Activated CD4-positive, alpha-beta T cell treated with anti-CD3 and anti-CD28 coated beads, Interleukin-2, amount 10 ng/mL, durations not matched to agents 7 days and 5 days (primary cell): Measurements from ENCODE around the gene VPS8. TPM values are rescaled to one million over a fixed set of nuclear protein-coding genes. Genes with fewer than 3 reads are reported as not detected.

Experiments used
- CTCF ChIA-PET: fragments of 350-600 bp; sonication (Branson Sonifier 250); formaldehyde crosslinking; loops from one replicate; lab custom pipeline; 2021; ENCODE audit warnings: antibody characterized with exemption; lab: Charles Lee
- POLR2A ChIA-PET: fragments of 350-600 bp; sonication (Branson Sonifier 250); formaldehyde crosslinking; loops from one replicate; lab custom pipeline; 2021; ENCODE audit warnings: antibody characterized with exemption; lab: Charles Lee
- DNase-seq: peaks from one replicate; pipeline ENCODE4 v3.0.0-alpha.2; 2020
- H3K27ac Mint-ChIP-seq: one replicate; pipeline ENCODE4 v1.8.0; 2021; ENCODE audit warnings: mild to moderate bottlenecking, moderate library complexity, mixed read lengths
- H3K27me3 Mint-ChIP-seq: one replicate; pipeline ENCODE4 v1.8.0; 2021; ENCODE audit warnings: mixed read lengths
- H3K36me3 Mint-ChIP-seq: one replicate; pipeline ENCODE4 v1.8.0; 2021; ENCODE audit warnings: low read depth, mixed read lengths
- H3K4me1 Mint-ChIP-seq: one replicate; pipeline ENCODE4 v1.8.0; 2021; ENCODE audit warnings: mixed read lengths
- H3K4me3 Mint-ChIP-seq: one replicate; pipeline ENCODE4 v1.8.0; 2021; ENCODE audit warnings: mild to moderate bottlenecking, moderate library complexity, mixed read lengths
- H3K9me3 Mint-ChIP-seq: one replicate; pipeline ENCODE4 v1.8.0; 2021; ENCODE audit warnings: mixed read lengths
- total RNA-seq, 2 experiments: library from RNA; stranded (reverse); gene quantifications; one replicate each; pipeline ENCODE4 v1.2.3, GENCODE V29; 2021

Gene VPS8
- total RNA-seq, 2 experiments from 2014 or later, result 63.0 to 69.3 TPM

- ChIA-PET CTCF (interaction anchor here (1.0 to 1.5 kb wide), 2 partner anchors 11 to 14 kb away, joined by 3 to 4 read pairs; partner anchors contain the start of gene VPS8), POLR2A (no interaction called here)
- Mint-ChIP-seq H3K4me3 (no peak overlapping the region), H3K27me3 (no peaks in the 10 kb centered on the region), H3K36me3 (peaks cover 26% of the 10 kb centered on the region), H3K27ac (no peak overlapping the region), H3K4me1 (peaks cover 6% of the 10 kb centered on the region), H3K9me3 (no peaks in the 10 kb centered on the region)
- no peak for DNase-seq
These were observed 10.1 kb downstream of the VPS8 start for GRCh38 chr3:184822081-184822480.

- Mint-ChIP-seq H3K4me3 (no peak overlapping the region), H3K27ac (no peak overlapping the region), H3K36me3 (peaks cover 24% of the 10 kb centered on the region), H3K9me3 (no peaks in the 10 kb centered on the region), H3K27me3 (no peaks in the 10 kb centered on the region), H3K4me1 (peaks cover 3% of the 10 kb centered on the region)
- no peak for DNase-seq
- ChIA-PET CTCF (interaction anchor here (0.6 to 1.8 kb wide), 5 partner anchors 8 to 249 kb away, joined by 3 to 5 read pairs (median 3); partner anchors contain the start of gene VPS8), POLR2A (no interaction called here)
These were observed 10.7 kb downstream of the VPS8 start for GRCh38 chr3:184822654-184823053.

GRCh38 chr3:184823990-184824389 lies 12.0 kb downstream of the VPS8 start:
- DNase-seq, result no peak
- Mint-ChIP-seq H3K4me3 (no peak overlapping the region), H3K4me1 (no peaks in the 10 kb centered on the region), H3K9me3 (no peaks in the 10 kb centered on the region), H3K36me3 (peaks cover 26% of the 10 kb centered on the region), H3K27me3 (no peaks in the 10 kb centered on the region), H3K27ac (no peak overlapping the region)
- POLR2A ChIA-PET, result no interaction called here
- CTCF ChIA-PET, result interaction anchor here (1.1 to 1.8 kb wide), 5 partner anchors 8 to 263 kb away, joined by 3 to 6 read pairs (median 3); partner anchors contain the start of gene EPHB3

GRCh38 chr3:184825121-184825820 lies 13.3 kb downstream of the VPS8 start:
- Mint-ChIP-seq H3K9me3 (no peaks in the 10 kb centered on the region), H3K4me3 (no peak overlapping the region), H3K27ac (no peak overlapping the region), H3K36me3 (peaks cover 25% of the 10 kb centered on the region), H3K27me3 (no peaks in the 10 kb centered on the region), H3K4me1 (no peaks in the 10 kb centered on the region)
- ChIA-PET CTCF (interaction anchor here (1.7 kb wide), 1 partner anchor 10 kb away, joined by 5 read pairs; no protein-coding TSS in a partner anchor), POLR2A (no interaction called here)
- no peak for DNase-seq

GRCh38 chr3:184827572-184827971 lies 15.6 kb downstream of the VPS8 start:
- Mint-ChIP-seq H3K4me1 (no peaks in the 10 kb centered on the region), H3K4me3 (no peak overlapping the region), H3K27me3 (no peaks in the 10 kb centered on the region), H3K27ac (no peak overlapping the region), H3K36me3 (peaks cover 44% of the 10 kb centered on the region), H3K9me3 (no peaks in the 10 kb centered on the region)
- no peak for DNase-seq
- ChIA-PET CTCF (no interaction called here), POLR2A (no interaction called here)

GRCh38 chr3:184832044-184832443 lies 20.1 kb downstream of the VPS8 start:
- Mint-ChIP-seq H3K4me3 (no peak overlapping the region), H3K36me3 (peaks cover 54% of the 10 kb centered on the region), H3K4me1 (no peaks in the 10 kb centered on the region), H3K27me3 (no peaks in the 10 kb centered on the region), H3K27ac (no peak overlapping the region), H3K9me3 (no peaks in the 10 kb centered on the region)
- CTCF ChIA-PET, result interaction anchor here (0.7 to 1.3 kb wide), 3 partner anchors 8 to 17 kb away, joined by 3 to 6 read pairs (median 3); no protein-coding TSS in a partner anchor
- no peak for DNase-seq
- POLR2A ChIA-PET, result no interaction called here

- Mint-ChIP-seq H3K27me3 (no peaks in the 10 kb centered on the region), H3K36me3 (peaks cover 54% of the 10 kb centered on the region), H3K27ac (no peak overlapping the region), H3K4me3 (no peak overlapping the region), H3K9me3 (no peaks in the 10 kb centered on the region), H3K4me1 (no peaks in the 10 kb centered on the region)
- CTCF ChIA-PET, result interaction anchor here (1.1 to 1.3 kb wide), 2 partner anchors 9 to 17 kb away, joined by 3 to 6 read pairs; no protein-coding TSS in a partner anchor
- no peak for DNase-seq
- POLR2A ChIA-PET, result no interaction called here
These were observed 20.9 kb downstream of the VPS8 start for GRCh38 chr3:184832903-184833302.

- Mint-ChIP-seq H3K36me3 (peaks cover 53% of the 10 kb centered on the region), H3K4me3 (no peak overlapping the region), H3K4me1 (no peaks in the 10 kb centered on the region), H3K9me3 (no peaks in the 10 kb centered on the region), H3K27ac (no peak overlapping the region), H3K27me3 (no peaks in the 10 kb centered on the region)
- ChIA-PET POLR2A (no interaction called here), CTCF (interaction anchor here (0.6 kb wide), 2 partner anchors 10 to 181 kb away, joined by 3 to 5 read pairs; no protein-coding TSS in a partner anchor)
- DNase-seq, result no peak
These were observed 24.3 kb downstream of the VPS8 start for GRCh38 chr3:184836090-184836822.

GRCh38 chr3:184842433-184842832 lies 30.5 kb downstream of the VPS8 start:
- Mint-ChIP-seq H3K27ac (no peak overlapping the region), H3K4me3 (no peak overlapping the region), H3K9me3 (no peaks in the 10 kb centered on the region), H3K36me3 (peaks cover 21% of the 10 kb centered on the region), H3K4me1 (no peaks in the 10 kb centered on the region), H3K27me3 (no peaks in the 10 kb centered on the region)
- CTCF ChIA-PET, result no interaction called here
- DNase-seq, result no peak
- POLR2A ChIA-PET, result no interaction called here

- H3K4me1 Mint-ChIP-seq, result no peaks in the 10 kb centered on the region
- POLR2A ChIA-PET, result no interaction called here
- H3K27me3 Mint-ChIP-seq, result no peaks in the 10 kb centered on the region
- H3K9me3 Mint-ChIP-seq, result no peaks in the 10 kb centered on the region
- no peak overlapping the region for H3K27ac Mint-ChIP-seq
- H3K36me3 Mint-ChIP-seq, result peaks cover 13% of the 10 kb centered on the region
- CTCF ChIA-PET, result interaction anchor here (0.7 kb wide), 1 partner anchor 10 kb away, joined by 5 read pairs; no protein-coding TSS in a partner anchor
- H3K4me3 Mint-ChIP-seq, result no peak overlapping the region
- no peak for DNase-seq
These were observed 33.9 kb downstream of the VPS8 start for GRCh38 chr3:184845819-184846218.

GRCh38 chr3:184846496-184846895 lies 34.5 kb downstream of the VPS8 start:
- Mint-ChIP-seq H3K4me1 (no peaks in the 10 kb centered on the region), H3K9me3 (no peaks in the 10 kb centered on the region), H3K27ac (no peak overlapping the region), H3K36me3 (peaks cover 16% of the 10 kb centered on the region), H3K27me3 (no peaks in the 10 kb centered on the region), H3K4me3 (no peak overlapping the region)
- no peak for DNase-seq
- CTCF ChIA-PET, result no interaction called here
- POLR2A ChIA-PET, result no interaction called here

- no peak for DNase-seq
- no peaks in the 10 kb centered on the region for H3K9me3 Mint-ChIP-seq
- H3K27ac Mint-ChIP-seq, result no peak overlapping the region
- H3K27me3 Mint-ChIP-seq, result no peaks in the 10 kb centered on the region
- POLR2A ChIA-PET, result no interaction called here
- H3K4me1 Mint-ChIP-seq, result no peaks in the 10 kb centered on the region
- no peak overlapping the region for H3K4me3 Mint-ChIP-seq
- CTCF ChIA-PET, result interaction anchor here (1.5 kb wide), 1 partner anchor 9 kb away, joined by 4 read pairs; no protein-coding TSS in a partner anchor
- peaks cover 26% of the 10 kb centered on the region for H3K36me3 Mint-ChIP-seq
These were observed 37.0 kb downstream of the VPS8 start for GRCh38 chr3:184848934-184849333.

GRCh38 chr3:184850201-184850600 lies 38.2 kb downstream of the VPS8 start:
- ChIA-PET CTCF (interaction anchor here (1.5 kb wide), 1 partner anchor 11 kb away, joined by 4 read pairs; no protein-coding TSS in a partner anchor), POLR2A (no interaction called here)
- Mint-ChIP-seq H3K4me1 (no peaks in the 10 kb centered on the region), H3K27ac (no peak overlapping the region), H3K9me3 (no peaks in the 10 kb centered on the region), H3K36me3 (peaks cover 36% of the 10 kb centered on the region), H3K4me3 (no peak overlapping the region), H3K27me3 (no peaks in the 10 kb centered on the region)
- DNase-seq, result no peak
